ENCODE results near the gene CDK11B. TPM values are rescaled to one million over a fixed set of nuclear protein-coding genes. Genes with fewer than 3 reads are reported as not detected.

Gene CDK11B
- total RNA-seq, 1 donor from 2014 or later = 28.5 TPM

- TF ChIP-seq CTCF (IDR thresholded peaks at IDR 0.05) = no peak
- H3K9me3 Mint-ChIP-seq = no peaks in the 10 kb centered on the region
- intact Hi-C loops (cut with micrococcal nuclease) = loop anchor here (5.0 kb wide), 1 partner anchor 59 kb away; no protein-coding TSS in a partner anchor
- ChIA-PET CTCF (no interaction called here), POLR2A (no interaction called here)
- ATAC-seq (ENCODE audit: low read depth) (no peak), DNase-seq (no peak)
- H3K4me3 Mint-ChIP-seq = no peak overlapping the region
- no peak overlapping the region for H3K27ac Mint-ChIP-seq
- H3K27me3 Mint-ChIP-seq = no peaks in the 10 kb centered on the region
- H3K4me1 Mint-ChIP-seq = peaks cover 22% of the 10 kb centered on the region
- peaks cover 6% of the 10 kb centered on the region for H3K36me3 Mint-ChIP-seq (ENCODE audit: low read depth)
These were observed 40.3 kb downstream of the CDK11B start for GRCh38 chr1:1618396-1619068.

- H3K27me3 Mint-ChIP-seq = no peaks in the 10 kb centered on the region
- TF ChIP-seq CTCF (IDR thresholded peaks at IDR 0.05) = no peak
- no peaks in the 10 kb centered on the region for H3K9me3 Mint-ChIP-seq
- DNase-seq = no peak
- ChIA-PET POLR2A (interaction anchor here (3.4 kb wide), 1 partner anchor 12 kb away, joined by 35 read pairs; the partner anchor contains the start of gene MMP23B), CTCF (no interaction called here)
- peaks cover 6% of the 10 kb centered on the region for H3K36me3 Mint-ChIP-seq (ENCODE audit: low read depth)
- H3K4me3 Mint-ChIP-seq = peak overlapping the region; percentile 80
- no peak overlapping the region for H3K27ac Mint-ChIP-seq
- no peak for ATAC-seq (ENCODE audit: low read depth)
- intact Hi-C loops (cut with micrococcal nuclease) = loop anchor here (5.0 kb wide), 1 partner anchor 59 kb away; no protein-coding TSS in a partner anchor
- H3K4me1 Mint-ChIP-seq = peaks cover 23% of the 10 kb centered on the region
These were observed 40.9 kb downstream of the CDK11B start for GRCh38 chr1:1617925-1618324.

- peak overlapping the region; percentile 80 for H3K4me3 Mint-ChIP-seq
- intact Hi-C loops (cut with micrococcal nuclease) = loop anchor here (5.0 kb wide), 1 partner anchor 60 kb away; no protein-coding TSS in a partner anchor
- no peaks in the 10 kb centered on the region for H3K9me3 Mint-ChIP-seq
- ATAC-seq (ENCODE audit: low read depth) (no peak), DNase-seq (no peak)
- ChIA-PET CTCF (no interaction called here), POLR2A (interaction anchor here (3.4 to 3.9 kb wide), 2 partner anchors 12 to 14 kb away, joined by 19 to 35 read pairs; partner anchors contain the start of gene MMP23B)
- H3K4me1 Mint-ChIP-seq = peaks cover 23% of the 10 kb centered on the region
- H3K27ac Mint-ChIP-seq = peak overlapping the region; percentile 59
- H3K36me3 Mint-ChIP-seq (ENCODE audit: low read depth) = peaks cover 6% of the 10 kb centered on the region
- no peak for TF ChIP-seq CTCF (IDR thresholded peaks at IDR 0.05)
- H3K27me3 Mint-ChIP-seq = no peaks in the 10 kb centered on the region
These were observed 41.3 kb downstream of the CDK11B start for GRCh38 chr1:1617516-1617915.

- Mint-ChIP-seq H3K9me3 (no peaks in the 10 kb centered on the region), H3K4me3 (peak overlapping the region; percentile 80), H3K27me3 (no peaks in the 10 kb centered on the region), H3K36me3 (ENCODE audit: low read depth) (peaks cover 9% of the 10 kb centered on the region), H3K27ac (peak overlapping the region; percentile 59), H3K4me1 (peaks cover 26% of the 10 kb centered on the region)
- no peak for TF ChIP-seq CTCF (IDR thresholded peaks at IDR 0.05)
- ATAC-seq (ENCODE audit: low read depth) (no peak), DNase-seq (no peak)
- ChIA-PET POLR2A (interaction anchor here (3.4 to 3.9 kb wide), 2 partner anchors 13 to 14 kb away, joined by 19 to 35 read pairs; partner anchors contain the start of gene MMP23B), CTCF (no interaction called here)
- intact Hi-C loops (cut with micrococcal nuclease) = loop anchor here (5.0 kb wide), 1 partner anchor 60 kb away; no protein-coding TSS in a partner anchor
These were observed 42.0 kb downstream of the CDK11B start for GRCh38 chr1:1616838-1617237.

GRCh38 chr1:1616045-1616790, 42.6 kb downstream of the CDK11B start:
- TF ChIP-seq CTCF (IDR thresholded peaks at IDR 0.05) = no peak
- Mint-ChIP-seq H3K27me3 (no peaks in the 10 kb centered on the region), H3K27ac (peak overlapping the region; percentile 50), H3K36me3 (ENCODE audit: low read depth) (peaks cover 9% of the 10 kb centered on the region), H3K4me1 (peaks cover 26% of the 10 kb centered on the region), H3K4me3 (peak overlapping the region; percentile 80), H3K9me3 (no peaks in the 10 kb centered on the region)
- CTCF ChIA-PET = no interaction called here
- ATAC-seq (ENCODE audit: low read depth) = peak; percentile 9
- POLR2A ChIA-PET = interaction anchor here (0.7 to 3.9 kb wide), 9 partner anchors 9 to 411 kb away, joined by 3 to 35 read pairs (median 6); partner anchors contain the start of genes MMP23B and MRPL20
- intact Hi-C loops (cut with micrococcal nuclease) = loop anchor here (5.0 kb wide), 1 partner anchor 61 kb away; no protein-coding TSS in a partner anchor
- DNase-seq = no peak
